Mesenchymal stem cell (in vitro differentiated cells and primary cell): ENCODE data around the gene IQUB.
A peak's percentile ranks its signal among the peaks of the same experiment; 100 is the strongest.

Experiments used
- DNase-seq: peaks from one replicate; pipeline ENCODE4 v3.0.0-alpha.2; 2013
- H2AFZ ChIP-seq: one replicate; pipeline ENCODE4 v1.6.1; 2013; ENCODE audit warnings: low read depth, mild to moderate bottlenecking, control low read depth, inconsistent platforms, low read length, moderate library complexity
- H2AK5ac ChIP-seq: 2 replicates; pipeline ENCODE4 v1.6.1; 2013; ENCODE audit warnings: low read length, moderate library complexity, mild to moderate bottlenecking, inconsistent platforms; ENCODE audit not compliant: severe bottlenecking
- H2BK120ac ChIP-seq: one replicate; pipeline ENCODE4 v1.6.1; 2013; ENCODE audit warnings: low read depth, mild to moderate bottlenecking, inconsistent platforms, low read length, moderate library complexity
- H2BK12ac ChIP-seq, 2 experiments: one replicate each; pipeline ENCODE4 v1.6.1; 2013; ENCODE audit warnings: inconsistent platforms in 2 of 2, low read length in 2 of 2, mild to moderate bottlenecking in 2 of 2, moderate library complexity in 2 of 2, control low read depth in 1 of 2
- H2BK15ac ChIP-seq: one replicate; pipeline ENCODE4 v1.6.1; 2013; ENCODE audit warnings: mild to moderate bottlenecking, low read depth, inconsistent platforms; ENCODE audit not compliant: poor library complexity, severe bottlenecking
- H2BK5ac ChIP-seq: 2 replicates; pipeline ENCODE4 v1.6.1; 2013; ENCODE audit warnings: low read depth, mild to moderate bottlenecking, low read length, control low read depth, inconsistent platforms; ENCODE audit not compliant: poor library complexity, severe bottlenecking
- H3K14ac ChIP-seq, 2 experiments: one replicate each; pipeline ENCODE4 v1.6.1; 2013; ENCODE audit warnings: inconsistent platforms in 2 of 2, low read length in 2 of 2, control low read depth in 1 of 2, mild to moderate bottlenecking in 1 of 2, moderate library complexity in 1 of 2
- H3K18ac ChIP-seq, 2 experiments: one replicate each; pipeline ENCODE4 v1.6.1; 2013; ENCODE audit warnings: inconsistent platforms in 2 of 2, low read length in 2 of 2, control low read depth in 1 of 2, low read depth in 1 of 2, mild to moderate bottlenecking in 1 of 2
- H3K23ac ChIP-seq, 2 experiments: one replicate each; pipeline ENCODE4 v1.6.1; 2013; ENCODE audit warnings: inconsistent platforms in 2 of 2, low read length in 2 of 2, mild to moderate bottlenecking in 2 of 2, moderate library complexity in 2 of 2, control low read depth in 1 of 2
- H3K27ac ChIP-seq: 2 replicates; pipeline ENCODE4 v1.5.1; 2013; ENCODE audit warnings: mild to moderate bottlenecking, moderate library complexity, low read length, control low read depth, inconsistent platforms; ENCODE audit not compliant: poor library complexity, severe bottlenecking
- H3K27me3 ChIP-seq, 2 experiments: 2 replicates each; pipeline versions ENCODE4 v1.6.1 to v1.7.0; 2013; ENCODE audit warnings: low read length in 2 of 2, mild to moderate bottlenecking in 2 of 2, moderate library complexity in 2 of 2, control low read depth in 1 of 2, inconsistent platforms in 1 of 2; ENCODE audit not compliant: control insufficient read depth in 1 of 2, insufficient read depth in 1 of 2
- H3K36me3 ChIP-seq, 2 experiments: 2 replicates each; pipeline versions ENCODE4 v1.6.1 to v1.7.0; 2013; ENCODE audit warnings: low read length in 2 of 2, control low read depth in 1 of 2, inconsistent platforms in 1 of 2, low read depth in 1 of 2, mild to moderate bottlenecking in 1 of 2; ENCODE audit not compliant: insufficient read depth in 2 of 2, control insufficient read depth in 1 of 2
- H3K4ac ChIP-seq, 2 experiments: one replicate each; pipeline ENCODE4 v1.6.1; 2013; ENCODE audit warnings: inconsistent platforms in 2 of 2, low read length in 2 of 2, mild to moderate bottlenecking in 2 of 2, moderate library complexity in 2 of 2, control low read depth in 1 of 2, low read depth in 1 of 2
- H3K4me1 ChIP-seq: 2 replicates; pipeline ENCODE4 v1.6.1; 2013; ENCODE audit warnings: low read depth, low read length, control low read depth; ENCODE audit not compliant: control insufficient read depth, insufficient read depth
- H3K4me2 ChIP-seq: 2 replicates; pipeline ENCODE4 v1.6.1; 2013; ENCODE audit warnings: low read length, mild to moderate bottlenecking, inconsistent platforms; ENCODE audit not compliant: poor library complexity, severe bottlenecking
- H3K4me3 ChIP-seq, 2 experiments: 2 replicates each; pipeline versions ENCODE4 v1.5.1 to v1.7.0; 2013; ENCODE audit warnings: low read length in 2 of 2, mild to moderate bottlenecking in 2 of 2, control low read depth in 1 of 2, low read depth in 1 of 2; ENCODE audit not compliant: insufficient read depth in 1 of 2
- H3K79me1 ChIP-seq: replicated peaks from 2 replicates; pipeline ENCODE4 v1.6.1; 2013; ENCODE audit warnings: mild to moderate bottlenecking, control low read depth, low read length, inconsistent platforms; ENCODE audit not compliant: poor library complexity, severe bottlenecking
- H3K9ac ChIP-seq: 2 replicates; pipeline ENCODE4 v1.7.0; 2013; ENCODE audit warnings: mild to moderate bottlenecking, low read length, moderate library complexity
- H3K9me3 ChIP-seq: 2 replicates; pipeline ENCODE4 v1.7.0; 2013; ENCODE audit warnings: mild to moderate bottlenecking, low read length; ENCODE audit not compliant: control insufficient read depth
- H4K8ac ChIP-seq: one replicate; pipeline ENCODE4 v1.6.1; 2013; ENCODE audit warnings: inconsistent platforms, mild to moderate bottlenecking, low read length, moderate library complexity
- H4K91ac ChIP-seq: one replicate; pipeline ENCODE4 v1.6.1; 2013; ENCODE audit warnings: mild to moderate bottlenecking, low read length, inconsistent platforms
- WGBS: methylation state at CpG from one replicate; pipeline ENCODE4 v1.1.7; 2013; ENCODE audit warnings: mixed read lengths; 5-methylcytosine and 5-hydroxymethylcytosine counted together

IQUB gene

GRCh38 chr7:123539871-123540270 lies 5.5 kb upstream of the IQUB start:
- DNase-seq, result no peak
- no peak overlapping the region for H2BK5ac ChIP-seq
- H3K18ac ChIP-seq, result no peak overlapping the region
- H3K4me2 ChIP-seq, result no peak overlapping the region
- H2AK5ac ChIP-seq, result no peak overlapping the region
- peaks cover 0 to 3% of the 10 kb centered on the region in 2 experiments for H3K36me3 ChIP-seq
- H3K9me3 ChIP-seq, result no peaks in the 10 kb centered on the region
- no peak overlapping the region for H4K91ac ChIP-seq
- H3K14ac ChIP-seq, result no peak overlapping the region
- H3K4ac ChIP-seq, result no peak overlapping the region
- H3K9ac ChIP-seq, result no peak overlapping the region
- H2BK12ac ChIP-seq, result no peak overlapping the region
- H2BK15ac ChIP-seq, result no peak overlapping the region
- no peak overlapping the region for H2BK120ac ChIP-seq
- WGBS, result 67% methylated on average over 1 of the region's 1 CpG
- H3K4me1 ChIP-seq, result no peaks in the 10 kb centered on the region
- peaks cover 3% of the 10 kb centered on the region for H3K79me1 ChIP-seq
- H3K27ac ChIP-seq, result no peak overlapping the region
- H3K27me3 ChIP-seq, result no peaks in the 10 kb centered on the region
- H4K8ac ChIP-seq, result no peak overlapping the region
- H3K4me3 ChIP-seq, result no peak overlapping the region
- H3K23ac ChIP-seq, result no peak overlapping the region
- H2AFZ ChIP-seq, result no peak overlapping the region

GRCh38 chr7:123538897-123539296 lies 4.5 kb upstream of the IQUB start:
- H3K4me3 ChIP-seq, result no peak overlapping the region
- H4K8ac ChIP-seq, result no peak overlapping the region
- H3K9ac ChIP-seq, result no peak overlapping the region
- H2AFZ ChIP-seq, result no peak overlapping the region
- DNase-seq, result no peak
- no CpG with 5 or more reads among the region's 1 CpG for WGBS
- no peak overlapping the region for H2BK120ac ChIP-seq
- no peak overlapping the region for H2BK12ac ChIP-seq
- H3K36me3 ChIP-seq, result peaks cover 0 to 3% of the 10 kb centered on the region in 2 experiments
- H2BK15ac ChIP-seq, result no peak overlapping the region
- H2AK5ac ChIP-seq, result no peak overlapping the region
- no peak overlapping the region for H2BK5ac ChIP-seq
- no peak overlapping the region for H3K4ac ChIP-seq
- no peaks in the 10 kb centered on the region for H3K9me3 ChIP-seq
- no peak overlapping the region for H3K23ac ChIP-seq
- no peak overlapping the region for H3K27ac ChIP-seq
- no peak overlapping the region for H3K4me2 ChIP-seq
- no peaks in the 10 kb centered on the region for H3K27me3 ChIP-seq
- H3K79me1 ChIP-seq, result peaks cover 3% of the 10 kb centered on the region
- no peak overlapping the region for H3K14ac ChIP-seq
- H3K4me1 ChIP-seq, result no peaks in the 10 kb centered on the region
- no peak overlapping the region for H4K91ac ChIP-seq
- no peak overlapping the region for H3K18ac ChIP-seq

GRCh38 chr7:123538189-123538714 lies 3.9 kb upstream of the IQUB start:
- H3K9me3 ChIP-seq, result no peaks in the 10 kb centered on the region
- no peak overlapping the region for H3K14ac ChIP-seq
- WGBS, result 0% methylated on average over 3 of the region's 7 CpGs
- no peak overlapping the region for H3K4me2 ChIP-seq
- H3K79me1 ChIP-seq, result peaks cover 2% of the 10 kb centered on the region
- H3K4me3 ChIP-seq, result no peak overlapping the region
- no peak overlapping the region for H4K8ac ChIP-seq
- no peak overlapping the region for H2BK120ac ChIP-seq
- no peak overlapping the region for H3K23ac ChIP-seq
- no peak overlapping the region for H2AK5ac ChIP-seq
- H3K4me1 ChIP-seq, result no peaks in the 10 kb centered on the region
- peak overlapping the region; percentile 56 for H3K9ac ChIP-seq
- H3K4ac ChIP-seq, result no peak overlapping the region
- H2AFZ ChIP-seq, result no peak overlapping the region
- peaks cover 0 to 3% of the 10 kb centered on the region in 2 experiments for H3K36me3 ChIP-seq
- H3K27ac ChIP-seq, result no peak overlapping the region
- H2BK12ac ChIP-seq, result no peak overlapping the region
- H2BK5ac ChIP-seq, result no peak overlapping the region
- H2BK15ac ChIP-seq, result no peak overlapping the region
- no peak overlapping the region for H3K18ac ChIP-seq
- no peaks in the 10 kb centered on the region for H3K27me3 ChIP-seq
- no peak overlapping the region for H4K91ac ChIP-seq
- peak; percentile 84 for DNase-seq

GRCh38 chr7:123537026-123537642 lies 2.7 kb upstream of the IQUB start:
- no peaks in the 10 kb centered on the region for H3K36me3 ChIP-seq
- H3K18ac ChIP-seq, result no peak overlapping the region
- H3K27ac ChIP-seq, result no peak overlapping the region
- no CpG with 5 or more reads among the region's 3 CpGs for WGBS
- H2AK5ac ChIP-seq, result no peak overlapping the region
- no peak overlapping the region for H3K14ac ChIP-seq
- H2BK120ac ChIP-seq, result no peak overlapping the region
- H2AFZ ChIP-seq, result no peak overlapping the region
- no peak overlapping the region for H2BK15ac ChIP-seq
- H2BK12ac ChIP-seq, result no peak overlapping the region
- no peaks in the 10 kb centered on the region for H3K79me1 ChIP-seq
- no peak overlapping the region for H3K4ac ChIP-seq
- no peaks in the 10 kb centered on the region for H3K27me3 ChIP-seq
- no peak overlapping the region for H4K91ac ChIP-seq
- H4K8ac ChIP-seq, result no peak overlapping the region
- H2BK5ac ChIP-seq, result no peak overlapping the region
- H3K4me1 ChIP-seq, result no peaks in the 10 kb centered on the region
- H3K4me2 ChIP-seq, result no peak overlapping the region
- peak; percentile 49 for DNase-seq
- H3K9me3 ChIP-seq, result no peaks in the 10 kb centered on the region
- H3K4me3 ChIP-seq, result no peak overlapping the region
- H3K9ac ChIP-seq, result peak overlapping the region; percentile 56
- no peak overlapping the region for H3K23ac ChIP-seq
